SK-N-SH (cell line): ENCODE measurements around the gene ZNF148. TPM values are rescaled to one million over a fixed set of nuclear protein-coding genes. Genes with fewer than 3 reads are reported as not detected.

Source experiments
- CTCF ChIA-PET: fragments of 300-600, 350-600 bp; formaldehyde crosslinking; extraction: SDS; loops from one replicate; lab custom pipeline; 2021; lab: Yijun Ruan, JAX
- POLR2A ChIA-PET: fragments of 350-600 bp; sonication (Branson Sonifier 250); formaldehyde crosslinking; extraction: SDS; loops from one replicate; lab custom pipeline; 2020; ENCODE audit warnings: antibody characterized with exemption, inconsistent platforms; lab: Yijun Ruan, JAX
- DNase-seq: peaks from one replicate; pipeline ENCODE4 v3.0.0; 2012
- H2AFZ ChIP-seq: fragments of 200-600 bp; sonication (generic); 2 replicates; pipeline ENCODE4 v1.8.1; 2016; ENCODE audit warnings: antibody characterized with exemption, mild to moderate bottlenecking, low read depth
- H3F3A ChIP-seq: fragments of 200-600 bp; sonication (generic); replicated peaks from 2 replicates; pipeline ENCODE3; 2016; ENCODE audit warnings: antibody characterized with exemption, mild to moderate bottlenecking; ENCODE audit not compliant: insufficient read depth
- H3K27ac ChIP-seq, 2 experiments: fragments of 200-500 bp in 1 of 2; fragments of 200-600 bp in 1 of 2; sonication (Bioruptor generic) in 1 of 2; sonication (generic), shearing (Covaris generic) in 1 of 2; 2 replicates each; pipeline versions ENCODE4 v1.5.1 to v1.6.1; 2014 to 2016; ENCODE audit warnings: low read depth in 2 of 2, inconsistent platforms in 1 of 2, low read length in 1 of 2, mild to moderate bottlenecking in 1 of 2, mixed read lengths in 1 of 2
- H3K27me3 ChIP-seq: fragments of 200-600 bp; sonication (generic), shearing (Covaris generic); 2 replicates; pipeline ENCODE4 v1.6.1; 2016; ENCODE audit warnings: mixed run types; ENCODE audit not compliant: insufficient read depth
- H3K36me3 ChIP-seq, 2 experiments: fragments of 200-500 bp in 1 of 2; fragments of 200-600 bp in 1 of 2; sonication (Bioruptor generic) in 1 of 2; sonication (generic) in 1 of 2; replicated peaks in 1 of 2; 2 replicates each; pipeline versions ENCODE3 to v1.5.1; 2014 to 2016; ENCODE audit warnings: low read length in 1 of 2, mild to moderate bottlenecking in 1 of 2; ENCODE audit not compliant: insufficient read depth in 2 of 2, control insufficient read depth in 1 of 2
- H3K4me1 ChIP-seq, 2 experiments: fragments of 200-500 bp in 1 of 2; fragments of 200-600 bp in 1 of 2; sonication (Bioruptor generic) in 1 of 2; sonication (generic), shearing (Covaris generic) in 1 of 2; 2 replicates each; pipeline versions ENCODE4 v1.5.1 to v1.6.1; 2014 to 2016; ENCODE audit warnings: low read depth in 1 of 2, low read length in 1 of 2, mixed run types in 1 of 2; ENCODE audit not compliant: insufficient read depth in 2 of 2, control insufficient read depth in 1 of 2
- H3K4me2 ChIP-seq: fragments of 200-600 bp; sonication (generic), shearing (Covaris generic); 2 replicates; pipeline ENCODE4 v1.6.1; 2017; ENCODE audit warnings: mixed run types
- H3K4me3 ChIP-seq, 2 experiments: fragments of 200-500 bp in 1 of 2; fragments of 200-600 bp in 1 of 2; sonication (Bioruptor generic) in 1 of 2; sonication (generic), shearing (Covaris generic) in 1 of 2; 2 replicates each; pipeline versions ENCODE4 v1.5.1 to v1.8.1; 2014 to 2016; ENCODE audit warnings: low read depth in 2 of 2, inconsistent platforms in 1 of 2, low read length in 1 of 2, mild to moderate bottlenecking in 1 of 2, mixed read lengths in 1 of 2, moderate library complexity in 1 of 2
- H3K79me2 ChIP-seq: fragments of 200-600 bp; sonication (generic); 2 replicates; pipeline ENCODE4 v1.8.1; 2017; ENCODE audit warnings: mild to moderate bottlenecking; ENCODE audit not compliant: insufficient read depth
- H3K9ac ChIP-seq: fragments of 200-600 bp; sonication (generic); 2 replicates; pipeline ENCODE4 v1.6.1; 2017; ENCODE audit warnings: mixed run types
- H3K9me2 ChIP-seq: fragments of 200-600 bp; sonication (generic); 2 replicates; pipeline ENCODE4 v1.6.1; 2017; ENCODE audit warnings: mixed run types
- H3K9me3 ChIP-seq: fragments of 200-600 bp; sonication (generic); 2 replicates; pipeline ENCODE4 v1.6.1; 2017; ENCODE audit warnings: mixed run types, mild to moderate bottlenecking, moderate library complexity
- H4K20me1 ChIP-seq: fragments of 200-600 bp; sonication (generic); 2 replicates; pipeline ENCODE4 v1.6.1; 2017; ENCODE audit warnings: mild to moderate bottlenecking, mixed run types; ENCODE audit not compliant: insufficient read depth
- ELF1 ChIP-seq: IDR thresholded peaks from 2 replicates; pipeline ENCODE4 v1.4.0; 2012
- EP300 ChIP-seq, 2 experiments: IDR thresholded peaks; 2 replicates each; pipeline versions ENCODE4 v1.4.0 to v1.6.1; 2012; ENCODE audit warnings: borderline replicate concordance in 1 of 2, low read depth in 1 of 2, low read length in 1 of 2
- EZH2phosphoT487 ChIP-seq: fragments of 200-600 bp; sonication (generic); IDR thresholded peaks from 2 replicates; pipeline ENCODE4 v1.6.1; 2017; ENCODE audit warnings: low read depth, mixed run types, mild to moderate bottlenecking, antibody characterized with exemption, moderate library complexity, borderline replicate concordance
- FOSL2 ChIP-seq: IDR thresholded peaks from 2 replicates; pipeline ENCODE4 v1.4.0; 2012; ENCODE audit warnings: low read depth, mild to moderate bottlenecking, moderate library complexity, borderline replicate concordance
- FOXJ3 ChIP-seq: sonication (generic); formaldehyde crosslinking; IDR thresholded peaks from 2 replicates; pipeline ENCODE4 v1.5.1; 2020; ENCODE audit warnings: mild to moderate bottlenecking, missing genetic modification reagents
- GABPA ChIP-seq: IDR thresholded peaks from 2 replicates; pipeline ENCODE4 v1.4.0; 2012; ENCODE audit warnings: low read depth, mild to moderate bottlenecking
- MEF2A ChIP-seq: IDR thresholded peaks from 2 replicates; pipeline ENCODE4 v1.4.0; 2012; ENCODE audit warnings: low read depth, borderline replicate concordance
- NRF1 ChIP-seq: IDR thresholded peaks from 2 replicates; pipeline ENCODE4 v1.6.1; 2012; ENCODE audit warnings: low read depth, mild to moderate bottlenecking, low read length
- PBX3 ChIP-seq: IDR thresholded peaks from 2 replicates; pipeline ENCODE4; 2012
- RAD21 ChIP-seq: IDR thresholded peaks from 2 replicates; pipeline ENCODE4 v1.6.1; 2012; ENCODE audit warnings: mild to moderate bottlenecking, low read length
- SIN3A ChIP-seq: IDR thresholded peaks from 2 replicates; pipeline ENCODE4 v1.6.1; 2012; ENCODE audit warnings: low read depth, mild to moderate bottlenecking, low read length, moderate library complexity, borderline replicate concordance
- TAF1 ChIP-seq: IDR thresholded peaks from 2 replicates; pipeline ENCODE4 v1.6.1; 2012; ENCODE audit warnings: low read depth, mild to moderate bottlenecking, low read length, moderate library complexity, borderline replicate concordance
- TCF12 ChIP-seq: IDR thresholded peaks from 2 replicates; pipeline ENCODE4 v1.4.0; 2012
- TEAD4 ChIP-seq: IDR thresholded peaks from 2 replicates; pipeline ENCODE4 v1.4.0; 2012; ENCODE audit warnings: mild to moderate bottlenecking, borderline replicate concordance; ENCODE audit not compliant: insufficient read depth
- USF2 ChIP-seq: fragments of 150-350 bp; IDR thresholded peaks from 2 replicates; pipeline ENCODE4 v1.6.1; 2017; ENCODE audit warnings: antibody characterized with exemption, low read length, low read depth, borderline replicate concordance
- YY1 ChIP-seq: IDR thresholded peaks from 2 replicates; pipeline ENCODE4 v1.4.0; 2012; ENCODE audit warnings: low read depth, mild to moderate bottlenecking
- WGBS: methylation state at CpG from one replicate; pipeline ENCODE4 v1.1.6; 2017; ENCODE audit warnings: low lambda C conversion rate; 5-methylcytosine and 5-hydroxymethylcytosine counted together
- polyA plus RNA-seq, 3 experiments: library from polyadenylated mRNA; depleted of rRNA; stranded (reverse); fragments of >200 nt; gene quantifications; 2 replicates each; pipeline ENCODE4 v1.2.3, GENCODE V29; 2012

ZNF148 gene
- polyA plus RNA-seq, 1 of the 3 experiments (the other 2 are of a cell fraction), result 5.1 TPM

GRCh38 chr3:125357837-125358236 lies 17.3 kb downstream of the ZNF148 start:
- Histone ChIP-seq H3K4me3 (0 out of 4 replicates have a peak overlapping the region, but pooled peaks of 1 of the 2 experiments have one; percentile 48), H3K9me2 (no peaks in the 10 kb centered on the region), H3K4me1 (peaks cover 0 to 4% of the 10 kb centered on the region in 2 experiments; a peak in 2 of 4 replicates), H2AFZ (no peak overlapping the region), H3K27me3 (no peaks in the 10 kb centered on the region), H3K4me2 (peak overlapping the region; percentile 69; the same call in 1 of the 2 replicates), H3K36me3 (peaks cover 0 to 3% of the 10 kb centered on the region in 2 experiments), H3K27ac (no peak overlapping the region), H3K9me3 (no peaks in the 10 kb centered on the region), H4K20me1 (peaks cover 88% of the 10 kb centered on the region), H3K79me2 (peaks cover 100% of the 10 kb centered on the region), H3K9ac (no peak overlapping the region), H3F3A (peaks cover 8% of the 10 kb centered on the region)
- WGBS, result 98% methylated on average over 11 of the region's 11 CpGs
- CTCF ChIA-PET, result no interaction called here
- TF ChIP-seq ELF1 (no peak), FOXJ3 (CRISPR knock-in tag) (no peak)
- POLR2A ChIA-PET, result interaction anchor here (0.7 kb wide), 1 partner anchor 19 kb away, joined by 3 read pairs; no protein-coding TSS in a partner anchor
- DNase-seq, result no peak

GRCh38 chr3:125357032-125357658 lies 18.0 kb downstream of the ZNF148 start:
- DNase-seq, result peak; percentile 79
- no peaks in the 10 kb centered on the region for H3K9me3 ChIP-seq
- 50% methylated on average over 15 of the region's 52 CpGs for WGBS
- ChIA-PET POLR2A (interaction anchor here (0.7 kb wide), 1 partner anchor 19 kb away, joined by 3 read pairs; no protein-coding TSS in a partner anchor), CTCF (no interaction called here)
- TF ChIP-seq EZH2phosphoT487 (no peak), NRF1 (peak; percentile 44; the same call in 1 of the 2 replicates), TEAD4 (no peak)
- H3K79me2 ChIP-seq, result peaks cover 100% of the 10 kb centered on the region
- H3K9ac ChIP-seq, result no peak overlapping the region
- peak overlapping the region; percentile 69 for H3K4me2 ChIP-seq
- H3K4me3 ChIP-seq, result peak overlapping the region; percentile 48 to 49; a peak in 3 of 4 replicates
- peaks cover 0 to 6% of the 10 kb centered on the region in 2 experiments for H3K36me3 ChIP-seq
- H3K27ac ChIP-seq, result peak overlapping the region in 1 of 2 experiments; percentile 17; a peak in 1 of 4 replicates
- H3K4me1 ChIP-seq, result peaks cover 0 to 4% of the 10 kb centered on the region in 2 experiments; a peak in 2 of 4 replicates
- H3K9me2 ChIP-seq, result no peaks in the 10 kb centered on the region
- no peaks in the 10 kb centered on the region for H3K27me3 ChIP-seq
- H2AFZ ChIP-seq, result no peak overlapping the region
- peaks cover 8% of the 10 kb centered on the region for H3F3A ChIP-seq
- peaks cover 83% of the 10 kb centered on the region for H4K20me1 ChIP-seq

- H3K4me1 ChIP-seq, result peaks cover 0 to 4% of the 10 kb centered on the region in 2 experiments; a peak in 2 of 4 replicates
- peaks cover 0 to 6% of the 10 kb centered on the region in 2 experiments for H3K36me3 ChIP-seq
- CTCF ChIA-PET, result no interaction called here
- H3K9me2 ChIP-seq, result no peaks in the 10 kb centered on the region
- POLR2A ChIA-PET, result no interaction called here
- H4K20me1 ChIP-seq, result peaks cover 76% of the 10 kb centered on the region
- H3K79me2 ChIP-seq, result peaks cover 100% of the 10 kb centered on the region
- WGBS, result 86% methylated on average over 5 of the region's 5 CpGs
- H3K9me3 ChIP-seq, result 0 out of 2 replicates have a peak, but pooled peaks cover 3% of the 10 kb centered on the region
- H3K27me3 ChIP-seq, result no peaks in the 10 kb centered on the region
- no peak overlapping the region for H3K27ac ChIP-seq
- DNase-seq, result no peak
- H3K4me2 ChIP-seq, result peak overlapping the region; percentile 69
- H3K9ac ChIP-seq, result no peak overlapping the region
- H3K4me3 ChIP-seq, result peak overlapping the region; percentile 48 to 49; a peak in 2 of 4 replicates
- H2AFZ ChIP-seq, result no peak overlapping the region
- H3F3A ChIP-seq, result peaks cover 8% of the 10 kb centered on the region
- TF ChIP-seq RAD21 (no peak), TCF12 (no peak), FOSL2 (no peak), EP300 (IDR thresholded peaks at IDR 0.05; ENCODE audit: borderline replicate concordance in 1 of 2, low read depth in 1 of 2, low read length in 1 of 2) (no peak), PBX3 (no peak), MEF2A (no peak), FOXJ3 (CRISPR knock-in tag) (no peak), YY1 (no peak), GABPA (no peak), USF2 (no peak), TAF1 (no peak), SIN3A (no peak)
Observed at GRCh38 chr3:125356140-125357026, 18.7 kb downstream of the ZNF148 start.
